ENCODE measurements around the gene YKT6.

DNA sequence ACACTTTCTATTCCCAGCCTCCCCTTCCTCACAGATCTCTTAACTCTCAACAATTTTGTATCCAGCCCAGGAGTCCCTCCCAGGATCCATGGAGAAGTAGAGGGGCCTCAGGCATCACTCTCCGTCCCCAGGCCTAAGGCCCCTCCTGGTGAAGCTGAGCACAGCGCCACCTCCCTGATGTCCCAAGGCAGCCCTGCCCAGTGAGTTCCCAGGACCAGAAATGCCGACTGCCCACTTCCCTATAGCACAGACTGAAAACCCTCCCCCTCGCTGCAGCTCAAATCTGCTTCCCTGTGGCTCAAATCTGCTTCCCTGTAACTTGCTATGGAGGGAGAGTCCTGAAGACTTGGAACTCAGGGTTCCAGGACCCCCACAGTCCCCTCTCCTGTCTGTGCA lies 35.6 kb downstream of the YKT6 start:
- TF ChIP-seq, protein P1, sequence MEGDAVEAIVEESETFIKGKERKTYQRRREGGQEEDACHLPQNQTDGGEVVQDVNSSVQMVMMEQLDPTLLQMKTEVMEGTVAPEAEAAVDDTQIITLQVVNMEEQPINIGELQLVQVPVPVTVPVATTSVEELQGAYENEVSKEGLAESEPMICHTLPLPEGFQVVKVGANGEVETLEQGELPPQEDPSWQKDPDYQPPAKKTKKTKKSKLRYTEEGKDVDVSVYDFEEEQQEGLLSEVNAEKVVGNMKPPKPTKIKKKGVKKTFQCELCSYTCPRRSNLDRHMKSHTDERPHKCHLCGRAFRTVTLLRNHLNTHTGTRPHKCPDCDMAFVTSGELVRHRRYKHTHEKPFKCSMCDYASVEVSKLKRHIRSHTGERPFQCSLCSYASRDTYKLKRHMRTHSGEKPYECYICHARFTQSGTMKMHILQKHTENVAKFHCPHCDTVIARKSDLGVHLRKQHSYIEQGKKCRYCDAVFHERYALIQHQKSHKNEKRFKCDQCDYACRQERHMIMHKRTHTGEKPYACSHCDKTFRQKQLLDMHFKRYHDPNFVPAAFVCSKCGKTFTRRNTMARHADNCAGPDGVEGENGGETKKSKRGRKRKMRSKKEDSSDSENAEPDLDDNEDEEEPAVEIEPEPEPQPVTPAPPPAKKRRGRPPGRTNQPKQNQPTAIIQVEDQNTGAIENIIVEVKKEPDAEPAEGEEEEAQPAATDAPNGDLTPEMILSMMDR (IDR thresholded peaks at IDR 0.05): no peak
- no peak for TF ChIP-seq POLR2AphosphoS5 (IDR thresholded peaks at IDR 0.05)
- TF ChIP-seq POLR2A (IDR thresholded peaks at IDR 0.05): no peak
- TF ChIP-seq EP300 (IDR thresholded peaks at IDR 0.05; ENCODE audit: low read depth): no peak

Data from transverse colon (tissue), 4 donors.